Brain microvascular endothelial cell (primary cell): Measurements from ENCODE around the gene FCER1G.

ENCODE experiments used
- DNase-seq: peaks from one replicate; pipeline ENCODE4 v3.0.0-alpha.2; 2020
- H3K27ac ChIP-seq: fragments of 250-450 bp; sonication (Bioruptor Pico); 2 replicates; pipeline ENCODE4 v1.5.1; 2020; ENCODE audit warnings: mild to moderate bottlenecking, moderate library complexity
- H3K27me3 ChIP-seq: fragments of 250-450 bp; sonication (Bioruptor Pico); replicated peaks from 2 replicates; pipeline ENCODE4 v1.5.1; 2020; ENCODE audit warnings: mild to moderate bottlenecking
- H3K36me3 ChIP-seq: fragments of 250-450 bp; sonication (Bioruptor Pico); replicated peaks from 2 replicates; pipeline ENCODE4 v1.5.1; 2020; ENCODE audit warnings: mild to moderate bottlenecking
- H3K4me3 ChIP-seq: 2 replicates; pipeline ENCODE4 v1.5.1; 2011; ENCODE audit warnings: low read depth, mild to moderate bottlenecking, control low read depth, low read length, moderate library complexity
- CTCF ChIP-seq: IDR thresholded peaks from 2 replicates; pipeline ENCODE4 v1.5.1; 2011; ENCODE audit warnings: low read depth, mild to moderate bottlenecking, moderate library complexity, low read length, control low read depth, inconsistent platforms; ENCODE audit errors: missing control alignments
- in situ Hi-C: cut with HindIII; loops from 2 replicates; pipeline ENCODE4 v1.10.0; 2017; ENCODE audit warnings: low sequenced_read_pairs, low pct_ligation_motif_present

FCER1G gene

GRCh38 chr1:161215076-161215475 lies at the start of gene FCER1G:
TSS of gene FCER1G (plus strand) at chr1:161215295. CDS start at chr1:161215322, 27 bp downstream.
- Histone ChIP-seq H3K4me3 (no peak within 1 kb of the TSS), H3K27me3 (no peaks in the 10 kb centered on the region), H3K36me3 (peaks cover 53% of the 10 kb centered on the region), H3K27ac (no peak within 1 kb of the TSS)
- no peak for DNase-seq
- no peak for TF ChIP-seq CTCF
- in situ Hi-C loops = loop anchor here (25.0 kb wide), 1 partner anchor 172 kb away; no protein-coding TSS in a partner anchor

- Histone ChIP-seq H3K27ac (peak within 1 kb of the TSS; percentile 94), H3K36me3 (peaks cover 21% of the 10 kb centered on the region), H3K27me3 (no peaks in the 10 kb centered on the region), H3K4me3 (peak within 1 kb of the TSS; percentile 79)
- peak; percentile 73 for TF ChIP-seq CTCF
- in situ Hi-C loops = no loop called here
- DNase-seq = peak; percentile 99
Observed at GRCh38 chr1:161165742-161166668, 49.1 kb upstream of the FCER1G start, which contains the start of gene PPOX. TSS of gene PPOX (plus strand) at chr1:161166426. CDS start at chr1:161166848, 422 bp downstream.

GRCh38 chr1:161166669-161167548 lies 48.2 kb upstream of the FCER1G start:
- H3K27me3 ChIP-seq = no peaks in the 10 kb centered on the region
- peaks cover 27% of the 10 kb centered on the region for H3K36me3 ChIP-seq
- peak overlapping the region; percentile 79 for H3K4me3 ChIP-seq
- no peak for DNase-seq
- in situ Hi-C loops = no loop called here
- H3K27ac ChIP-seq = peak overlapping the region; percentile 94
- no peak for TF ChIP-seq CTCF

- no peak for TF ChIP-seq CTCF
- Histone ChIP-seq H3K4me3 (no peak overlapping the region), H3K36me3 (peaks cover 42% of the 10 kb centered on the region), H3K27me3 (no peaks in the 10 kb centered on the region), H3K27ac (no peak overlapping the region)
- no peak for DNase-seq
- in situ Hi-C loops = no loop called here
Observed at GRCh38 chr1:161168906-161169305, 46.2 kb upstream of the FCER1G start.

GRCh38 chr1:161171191-161171590 lies 43.9 kb upstream of the FCER1G start:
- Histone ChIP-seq H3K4me3 (no peak overlapping the region), H3K27me3 (no peaks in the 10 kb centered on the region), H3K27ac (no peak overlapping the region), H3K36me3 (peaks cover 53% of the 10 kb centered on the region)
- in situ Hi-C loops = no loop called here
- peak; percentile 61 for TF ChIP-seq CTCF
- DNase-seq = no peak
